PFSK-1 (cell line): ENCODE measurements around the gene DDX10.

Source experiments
- FOXP2 ChIP-seq: optimal IDR thresholded peaks from 2 replicates; pipeline ENCODE3; 2011; ENCODE audit warnings: borderline replicate concordance, control low read depth, inconsistent platforms; ENCODE audit not compliant: insufficient read depth; ENCODE audit errors: extremely low read length, extremely low read depth
- POLR2AphosphoS5 ChIP-seq: IDR thresholded peaks from 2 replicates; pipeline ENCODE4 v1.6.1; 2012; ENCODE audit warnings: low read depth, mild to moderate bottlenecking, control low read depth, low read length, moderate library complexity
- REST ChIP-seq, 2 experiments: IDR thresholded peaks; 2 replicates each; pipeline versions ENCODE4 v1.6.1 to v1.8.0; 2011 to 2012; ENCODE audit warnings: low read depth in 2 of 2, low read length in 2 of 2, control low read depth in 1 of 2, inconsistent platforms in 1 of 2, mild to moderate bottlenecking in 1 of 2, moderate library complexity in 1 of 2; ENCODE audit not compliant: insufficient read depth in 1 of 2
- SIN3A ChIP-seq: IDR thresholded peaks from 2 replicates; pipeline ENCODE4 v1.6.1; 2012; ENCODE audit warnings: mild to moderate bottlenecking, low read length, moderate library complexity, borderline replicate concordance; ENCODE audit not compliant: insufficient read depth
- TAF1 ChIP-seq: IDR thresholded peaks from 2 replicates; pipeline ENCODE4 v1.6.1; 2012; ENCODE audit warnings: low read length, control low read depth, borderline replicate concordance; ENCODE audit not compliant: insufficient read depth

DDX10 gene

GRCh38 chr11:108709741-108710140 is 44.9 kb downstream of the DDX10 start:
- TF ChIP-seq POLR2AphosphoS5 (no peak), TAF1 (no peak), REST (IDR thresholded peaks at IDR 0.05; ENCODE audit: insufficient read depth in 1 of 2, low read depth in 2 of 2, low read length in 2 of 2) (no peak), SIN3A (no peak), FOXP2 (no peak)

GRCh38 chr11:108713076-108713790 is 48.4 kb downstream of the DDX10 start:
- TF ChIP-seq FOXP2, result no peak
- no peak for TF ChIP-seq REST (IDR thresholded peaks at IDR 0.05; ENCODE audit: insufficient read depth in 1 of 2, low read depth in 2 of 2, low read length in 2 of 2)
- TF ChIP-seq POLR2AphosphoS5, result no peak
- TF ChIP-seq SIN3A, result no peak
- no peak for TF ChIP-seq TAF1

- no peak for TF ChIP-seq FOXP2
- TF ChIP-seq REST (IDR thresholded peaks at IDR 0.05; ENCODE audit: insufficient read depth in 1 of 2, low read depth in 2 of 2, low read length in 2 of 2), result no peak
- no peak for TF ChIP-seq POLR2AphosphoS5
- no peak for TF ChIP-seq SIN3A
- no peak for TF ChIP-seq TAF1
Observed at GRCh38 chr11:108715239-108715638, 50.4 kb downstream of the DDX10 start.

GRCh38 chr11:108718466-108718865 is 53.6 kb downstream of the DDX10 start:
- TF ChIP-seq SIN3A (no peak), REST (IDR thresholded peaks at IDR 0.05; ENCODE audit: insufficient read depth in 1 of 2, low read depth in 2 of 2, low read length in 2 of 2) (no peak), TAF1 (no peak), FOXP2 (no peak), POLR2AphosphoS5 (no peak)
